Fibroblast of skin of right quadriceps (primary cell): ENCODE results near the gene ARMH1.
"Not testable (repeated sequence)": the region's sequence is repeated elsewhere in the genome, so short reads cannot be mapped to it uniquely, and the experiment has no call there.

Source experiments
- DNase-seq: peaks from one replicate; pipeline ENCODE4 v3.0.0-alpha.2; 2013

ARMH1 gene

GRCh38 chr1:44645476-44646244 lies 28.9 kb upstream of the ARMH1 start:
- DNase-seq, result no peak

GRCh38 chr1:44646261-44647110 lies 28.0 kb upstream of the ARMH1 start:
- no peak for DNase-seq

DNA sequence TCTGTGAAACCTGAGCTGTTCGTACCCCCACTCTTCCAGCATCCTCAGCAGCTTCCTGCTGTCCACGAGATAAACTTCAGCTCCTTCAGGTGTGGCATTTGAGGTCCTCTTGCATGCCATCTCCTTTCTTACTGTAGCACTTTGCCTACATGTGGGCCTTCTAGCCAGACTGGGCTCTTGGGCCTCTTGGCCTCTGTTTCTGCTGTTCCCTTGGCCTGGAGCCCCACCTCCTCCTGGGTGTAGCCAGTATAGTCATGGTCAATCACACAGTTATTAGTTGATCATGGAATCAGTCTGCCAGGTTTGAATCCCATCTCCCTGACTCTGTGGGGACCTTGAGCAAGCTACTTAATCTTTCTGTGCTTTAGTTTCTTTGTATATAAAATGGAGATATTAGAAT lies 26.6 kb upstream of the ARMH1 start:
- DNase-seq, result no peak

- no peak for DNase-seq
These were observed 25.8 kb upstream of the ARMH1 start for GRCh38 chr1:44648529-44649250.

- DNase-seq, result no peak
These were observed 24.7 kb upstream of the ARMH1 start for GRCh38 chr1:44649788-44650158.

- no peak for DNase-seq
These were observed 24.2 kb upstream of the ARMH1 start for GRCh38 chr1:44650159-44650831.

GRCh38 chr1:44651069-44651468 lies 23.4 kb upstream of the ARMH1 start:
- DNase-seq, result no peak

DNA sequence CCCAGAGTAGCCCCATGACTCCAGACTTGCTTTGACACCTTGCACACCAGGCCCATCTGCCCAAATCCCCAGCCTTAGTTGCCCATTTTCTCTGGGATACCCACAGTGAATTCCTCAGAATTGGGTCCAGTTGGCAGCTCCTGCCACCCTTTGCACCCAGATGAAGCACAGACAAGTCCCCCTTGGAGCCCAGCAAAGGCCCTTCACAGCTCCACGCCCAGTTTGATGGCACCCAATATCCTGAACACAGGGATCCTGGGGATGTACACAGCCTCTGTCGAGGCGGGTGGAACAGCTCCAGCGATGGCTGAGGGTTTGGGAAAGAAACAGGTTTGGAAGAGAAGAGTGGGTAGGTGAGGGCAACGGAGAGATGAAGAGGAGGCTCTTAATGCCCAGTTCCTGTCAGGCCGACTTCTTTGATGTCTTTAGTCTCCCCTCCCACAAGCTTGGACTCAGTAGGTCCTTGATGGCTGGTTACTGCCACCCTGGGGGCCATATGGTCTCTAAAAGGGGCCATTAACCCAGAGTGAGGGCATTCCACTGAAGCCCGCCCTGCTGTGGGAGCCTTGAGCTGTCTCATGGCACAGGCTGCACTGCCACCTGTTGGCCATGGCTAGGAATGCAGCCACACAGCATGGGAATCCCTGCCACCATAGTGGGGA lies 21.9 kb upstream of the ARMH1 start:
- peak; percentile 57 for DNase-seq

DNA sequence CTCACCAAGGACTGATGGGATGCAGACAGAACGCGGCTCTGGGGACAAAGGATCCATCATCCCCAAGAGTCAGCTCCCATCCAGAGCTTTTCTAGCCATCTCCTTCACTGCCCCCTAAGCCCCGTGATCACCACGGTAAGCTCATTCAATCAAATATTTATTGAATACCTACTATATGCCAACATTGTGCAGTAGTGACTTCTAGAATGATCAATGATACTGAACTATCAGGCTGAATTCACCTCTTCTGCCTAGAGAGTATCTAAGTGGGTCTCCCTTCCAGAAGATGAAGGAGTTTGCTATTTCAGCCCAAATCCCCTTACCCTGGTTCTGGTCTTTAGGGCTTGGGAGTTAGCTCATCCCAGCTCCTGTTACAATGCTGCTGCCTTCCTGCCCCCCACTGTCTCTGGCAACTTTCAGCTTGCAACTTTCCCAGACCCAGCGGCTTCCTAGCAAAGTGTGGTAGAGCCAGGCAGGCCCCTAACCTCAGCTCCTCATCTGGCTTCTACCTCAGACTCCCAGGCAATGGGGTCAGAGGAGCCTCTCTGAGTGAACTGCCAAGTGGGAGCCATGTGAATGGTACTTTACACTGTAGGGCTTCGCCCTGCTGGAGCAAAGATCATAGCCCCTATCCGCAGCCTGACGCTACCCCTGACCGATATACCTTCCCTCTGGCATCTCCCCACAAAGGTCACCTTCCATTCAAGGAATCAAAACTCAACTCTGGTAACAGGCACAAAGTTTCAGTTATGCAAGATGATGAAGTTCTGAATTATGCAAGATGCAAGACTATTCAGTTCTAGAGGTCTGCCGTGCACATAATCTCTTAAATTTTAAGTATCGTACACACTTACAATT lies 21.2 kb upstream of the ARMH1 start:
- DNase-seq, result no peak

DNA sequence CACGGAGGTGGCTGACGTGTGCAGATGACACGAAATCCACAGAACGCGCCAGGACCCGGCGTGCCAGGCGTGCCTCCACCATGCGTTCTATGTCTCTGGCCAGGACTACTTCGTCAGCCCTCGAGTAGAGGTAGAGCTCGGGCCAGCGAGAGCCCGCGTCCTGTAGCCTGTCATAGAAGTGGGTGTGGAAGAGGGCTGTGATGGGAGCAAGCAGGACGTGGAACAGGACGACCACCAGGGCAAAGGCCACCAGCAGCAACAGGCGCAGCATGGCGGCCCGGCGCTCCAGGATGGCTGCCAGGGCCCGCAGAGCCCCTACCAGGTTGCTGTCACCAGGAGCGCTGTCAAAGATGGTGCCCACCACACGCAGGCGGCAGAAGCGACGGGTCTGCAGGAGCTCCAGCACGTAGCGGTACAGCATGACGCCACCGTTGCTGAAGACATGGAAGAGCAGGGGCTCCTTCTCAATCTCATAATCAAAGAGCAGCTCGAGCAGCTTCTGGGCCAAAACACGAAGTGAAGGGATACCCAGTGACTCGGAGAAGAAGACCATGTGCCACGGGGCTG lies 19.8 kb upstream of the ARMH1 start:
- no peak for DNase-seq

DNA sequence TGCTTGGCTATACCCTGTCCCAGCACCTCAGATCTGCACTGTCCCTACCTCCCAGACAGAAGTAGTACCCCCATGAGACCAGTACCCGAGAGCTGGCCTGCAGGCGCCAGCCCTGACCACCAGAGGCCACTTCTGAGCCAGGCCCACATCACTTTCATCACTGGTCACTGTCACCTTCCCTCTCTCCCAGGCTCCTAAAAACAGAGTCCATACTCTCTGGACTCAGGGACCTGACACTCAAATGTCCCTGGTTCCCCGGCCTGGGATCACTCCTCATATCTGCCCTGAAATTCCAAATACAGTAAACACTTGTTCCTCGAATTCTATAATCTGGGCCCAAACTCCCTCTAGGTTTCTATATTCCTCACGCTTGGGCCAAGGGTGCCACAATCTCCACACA lies 18.9 kb upstream of the ARMH1 start:
- DNase-seq, result no peak

DNA sequence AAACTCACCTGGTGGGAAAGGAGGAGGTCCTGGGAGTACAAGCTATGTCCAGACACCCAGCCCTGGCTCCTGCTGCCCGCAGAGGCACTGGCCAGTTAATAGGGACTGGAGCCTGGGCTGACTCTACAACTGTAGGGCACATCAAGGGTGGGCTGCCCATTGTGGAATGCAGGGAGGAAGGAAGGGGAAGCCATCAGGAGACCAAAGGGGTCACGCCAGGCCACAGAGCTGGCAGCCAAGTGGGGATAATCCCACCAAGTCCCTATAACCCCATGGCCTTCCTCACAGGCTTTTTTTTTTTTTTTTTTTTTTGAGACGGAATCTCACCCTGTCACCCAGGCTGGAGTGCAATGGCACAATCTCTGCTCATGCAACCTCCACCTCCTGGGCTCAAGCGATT lies 14.9 kb upstream of the ARMH1 start:
- no peak for DNase-seq

- no peak for DNase-seq
These were observed 14.3 kb upstream of the ARMH1 start for GRCh38 chr1:44660176-44660575.

GRCh38 chr1:44661781-44662682 lies 12.5 kb upstream of the ARMH1 start:
- no peak for DNase-seq

DNA sequence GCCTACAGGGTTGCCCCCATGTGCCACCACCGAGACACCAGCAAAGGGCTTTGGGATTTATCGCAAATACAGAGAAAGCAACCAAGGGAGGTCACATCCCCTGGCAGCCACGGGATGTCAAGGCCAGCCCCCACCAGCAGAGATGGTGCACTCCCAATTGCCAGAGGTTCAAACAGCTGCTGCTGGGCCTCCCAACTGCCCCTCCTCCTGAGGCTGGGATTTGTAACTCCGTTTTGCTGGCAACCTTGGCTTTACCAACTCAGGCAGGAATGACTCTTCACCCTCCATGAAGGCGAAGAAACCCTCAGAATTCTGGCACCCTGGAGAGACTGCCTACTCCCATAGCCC lies 11.9 kb upstream of the ARMH1 start:
- no peak for DNase-seq

DNA sequence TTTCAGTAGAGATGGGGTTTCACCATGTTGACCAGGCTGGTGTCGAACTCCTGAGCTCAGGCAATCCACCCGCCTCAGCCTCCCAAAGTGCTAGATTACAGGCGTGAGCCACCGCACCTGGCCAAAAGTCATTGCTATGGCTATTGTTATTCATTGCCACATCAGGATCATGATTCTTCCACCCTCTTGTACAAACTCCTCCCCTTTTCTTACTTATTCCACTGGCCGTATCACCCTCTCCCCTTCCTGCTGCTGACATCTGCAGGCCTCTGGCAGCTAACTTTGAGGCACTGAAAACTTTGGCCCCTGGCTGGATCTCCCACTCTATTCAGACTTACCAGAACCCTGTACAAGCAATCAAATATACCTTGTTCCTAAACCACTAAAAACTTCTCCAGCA lies 11.1 kb upstream of the ARMH1 start:
- DNase-seq, result no peak

- no peak for DNase-seq
These were observed 9.7 kb upstream of the ARMH1 start for GRCh38 chr1:44664730-44665370.

GRCh38 chr1:44666719-44667118 lies 7.8 kb upstream of the ARMH1 start:
- not testable (repeated sequence) for DNase-seq

- no peak for DNase-seq
These were observed 3.5 kb upstream of the ARMH1 start for GRCh38 chr1:44670751-44671640.
